ENCODE results near the gene RAD51B. TPM values are rescaled to one million over a fixed set of nuclear protein-coding genes. Genes with fewer than 3 reads are reported as not detected.
"Not testable (repeated sequence)": the region's sequence is repeated elsewhere in the genome, so short reads cannot be mapped to it uniquely, and the experiment has no call there.

The RAD51B gene
- total RNA-seq, 6 experiments from 2014 or later, result 2.7 to 5.8 (median 4.3) TPM

- H3K4me3 ChIP-seq, result peak overlapping the region; percentile 63 to 84 (median 72)
- peaks cover 0 to 26% (median 3%) of the 10 kb centered on the region in 4 donors for H3K36me3 ChIP-seq
- TF ChIP-seq POLR2A (IDR thresholded peaks at IDR 0.05) (no peak), CTCF (IDR thresholded peaks at IDR 0.05) (no peak)
- peak overlapping the region; percentile 65 to 74 (median 65) for H3K27ac ChIP-seq
- no peaks in the 10 kb centered on the region for H3K27me3 ChIP-seq
- H3K4me1 ChIP-seq, result peaks cover 0 to 15% (median 5%) of the 10 kb centered on the region in 4 donors
- DNase-seq (no peak), ATAC-seq (no peak)
- intact Hi-C loops (cut with DNase I), result no loop called here
- no peaks in the 10 kb centered on the region for H3K9me3 ChIP-seq
- WGBS (ENCODE audit: insufficient coverage, low coverage, low lambda C conversion rate, missing lambda C conversion rate), result 4% methylated on average over 14 of the region's 14 CpGs
These were observed 3.9 kb upstream of the RAD51B start for GRCh38 chr14:67815573-67816225.

DNA sequence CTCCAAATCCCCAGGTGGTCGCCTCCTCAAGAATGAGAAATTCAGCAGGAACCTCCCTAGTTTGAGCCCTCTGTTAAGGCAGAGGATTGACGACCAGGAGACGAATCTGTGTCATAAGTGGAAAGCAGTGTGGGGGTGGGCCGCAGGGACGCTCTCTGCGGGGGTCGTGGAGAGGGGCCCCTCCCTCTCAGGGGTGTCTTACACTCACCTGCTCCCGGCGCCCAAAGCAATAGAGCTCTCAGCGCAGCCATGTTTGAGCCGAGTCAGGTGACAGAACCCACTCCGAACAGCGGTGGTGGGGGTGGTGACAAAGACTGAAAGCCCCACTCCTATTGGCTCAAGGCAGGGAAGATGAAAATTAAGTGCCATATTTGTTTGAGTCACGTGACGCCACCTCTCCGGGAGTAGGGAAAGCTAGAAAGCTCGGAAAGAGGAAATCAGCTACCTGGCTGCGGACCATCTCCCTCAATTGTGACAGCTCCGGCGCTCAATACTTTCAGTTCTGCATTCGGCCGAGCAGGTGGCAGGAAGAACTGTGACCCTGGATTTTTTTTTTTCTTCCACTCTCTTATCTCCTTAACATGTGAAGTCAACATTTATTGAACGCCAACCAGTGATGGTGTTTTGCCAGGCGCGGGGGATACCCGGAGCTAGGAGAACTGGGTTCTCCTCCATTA lies 3.1 kb upstream of the RAD51B start, which contains the start of gene ZFYVE26:
Gene ZFYVE26, minus strand, starts transcription at position 265 of the 677 bp plus-strand sequence. CDS start 627 bp downstream, outside the sequence.
- Histone ChIP-seq H3K36me3 (peaks cover 0 to 19% (median 3%) of the 10 kb centered on the region in 4 donors), H3K27me3 (no peaks in the 10 kb centered on the region), H3K9me3 (no peaks in the 10 kb centered on the region), H3K4me3 (peak within 1 kb of the TSS; percentile 63 to 84 (median 72)), H3K4me1 (peaks cover 0 to 17% (median 5%) of the 10 kb centered on the region in 4 donors), H3K27ac (peak within 1 kb of the TSS; percentile 65 to 79 (median 74))
- TF ChIP-seq POLR2A (IDR thresholded peaks at IDR 0.05) (peak; percentile 61), CTCF (IDR thresholded peaks at IDR 0.05) (no peak)
- intact Hi-C loops (cut with DNase I), result no loop called here
- DNase-seq, result peak; percentile 90 to 96 (median 94)
- 0% methylated on average over 21 of the region's 26 CpGs for WGBS (ENCODE audit: insufficient coverage, low coverage, low lambda C conversion rate, missing lambda C conversion rate)
- peak; percentile 86 to 96 (median 92) for ATAC-seq

DNA sequence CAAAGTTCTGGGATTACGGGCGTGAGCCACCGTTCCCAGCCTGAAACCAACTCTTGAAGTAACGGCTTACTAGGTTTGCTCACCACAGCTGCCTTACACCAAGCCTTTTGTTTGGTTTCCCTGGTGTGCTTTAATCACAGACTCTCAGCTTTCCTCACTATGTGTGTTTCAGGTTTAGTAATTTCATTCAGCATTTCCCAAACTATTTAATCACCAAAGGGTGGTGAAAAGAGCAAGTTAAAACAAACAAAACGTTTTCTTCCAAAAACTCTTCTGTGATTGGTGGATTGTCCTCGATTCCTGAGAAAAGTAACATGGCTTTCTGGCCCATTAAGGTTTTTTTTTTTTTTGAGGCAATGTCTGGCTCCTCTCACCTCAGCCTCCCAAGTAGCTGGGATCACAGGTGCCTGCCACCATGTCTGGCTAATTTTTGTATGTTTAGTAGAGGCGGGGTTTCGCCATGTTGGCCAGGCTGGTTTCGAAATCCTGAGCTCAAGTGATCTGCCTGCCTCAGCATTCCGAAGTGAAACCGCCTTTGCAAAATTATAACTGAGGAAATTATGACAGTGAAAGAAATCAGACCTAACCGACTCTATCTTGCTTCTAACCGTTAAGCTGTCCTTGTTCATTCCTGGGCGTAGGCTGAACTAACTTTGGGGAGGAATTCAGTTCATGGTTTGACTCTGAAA lies 1.7 kb upstream of the RAD51B start:
- H3K4me3 ChIP-seq, result no peak overlapping the region
- intact Hi-C loops (cut with DNase I), result no loop called here
- no peaks in the 10 kb centered on the region for H3K27me3 ChIP-seq
- no peak overlapping the region for H3K27ac ChIP-seq
- TF ChIP-seq POLR2A (IDR thresholded peaks at IDR 0.05), result no peak
- no peak for TF ChIP-seq CTCF (IDR thresholded peaks at IDR 0.05)
- H3K36me3 ChIP-seq, result peaks cover 0 to 8% (median 2%) of the 10 kb centered on the region in 4 donors
- ATAC-seq (no peak), DNase-seq (no peak)
- H3K9me3 ChIP-seq, result no peaks in the 10 kb centered on the region
- H3K4me1 ChIP-seq, result peaks cover 0 to 17% (median 5%) of the 10 kb centered on the region in 4 donors
- 74% methylated on average over 12 of the region's 14 CpGs for WGBS (ENCODE audit: insufficient coverage, low coverage, low lambda C conversion rate, missing lambda C conversion rate)

DNA sequence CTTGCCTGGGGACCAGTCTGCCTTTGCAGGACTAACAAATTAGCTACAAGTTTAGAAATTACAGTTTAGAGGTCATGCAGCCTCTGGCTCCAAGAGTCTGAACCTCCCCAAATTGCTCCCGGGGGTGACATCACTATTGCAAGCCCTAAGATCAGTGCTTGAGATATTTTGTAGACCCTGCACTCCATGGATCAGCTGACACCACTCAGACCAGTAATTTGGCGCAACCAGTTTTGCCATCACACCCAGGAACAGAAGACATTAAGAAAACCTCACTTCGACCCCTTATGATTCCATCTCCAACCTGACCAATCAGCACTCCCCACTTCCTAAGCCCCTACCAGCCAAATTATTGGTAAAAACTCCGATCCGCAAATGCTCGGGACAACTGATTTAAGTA lies 1.1 kb upstream of the RAD51B start:
- H3K36me3 ChIP-seq; H3K4me3 ChIP-seq; intact Hi-C loops (cut with DNase I); DNase-seq; H3K27ac ChIP-seq; ATAC-seq; H3K9me3 ChIP-seq; H3K27me3 ChIP-seq: not testable (repeated sequence)
- H3K4me1 ChIP-seq, result peaks cover 0 to 17% (median 5%) of the 10 kb centered on the region in 4 donors
- WGBS (ENCODE audit: insufficient coverage, low coverage, low lambda C conversion rate, missing lambda C conversion rate), result 95% methylated on average over 5 of the region's 6 CpGs
